Liver (tissue), 9 donors: ENCODE measurements around the gene KCNQ4. TPM values are rescaled to one million over a fixed set of nuclear protein-coding genes. Genes with fewer than 3 reads are reported as not detected.

Source experiments
- DNase-seq: peaks from one replicate; pipeline ENCODE4 v3.0.0-alpha.2; 2017; ENCODE audit warnings: low spot score
- H3K27ac ChIP-seq, 2 donors: one replicate each; pipeline ENCODE4 v1.7.0; 2013; ENCODE audit warnings: inconsistent platforms in 2 of 2, low read length in 2 of 2, control low read depth in 1 of 2, low read depth in 1 of 2, mild to moderate bottlenecking in 1 of 2
- H3K27me3 ChIP-seq, 4 donors: one replicate each; pipeline versions ENCODE4 v1.6.1 to v1.7.0; 2013; ENCODE audit warnings: low read length in 3 of 4, inconsistent platforms in 1 of 4, mild to moderate bottlenecking in 1 of 4, moderate library complexity in 1 of 4; ENCODE audit not compliant: control insufficient read depth in 4 of 4, insufficient read depth in 4 of 4
- H3K36me3 ChIP-seq, 4 donors: one replicate each; pipeline versions ENCODE4 v1.6.1 to v1.7.0; 2013; ENCODE audit warnings: low read length in 3 of 4, mild to moderate bottlenecking in 3 of 4, low read depth in 1 of 4, moderate library complexity in 1 of 4; ENCODE audit not compliant: control insufficient read depth in 4 of 4, insufficient read depth in 3 of 4
- H3K4me1 ChIP-seq, 4 donors: one replicate each; pipeline versions ENCODE4 v1.6.1 to v1.7.0; 2013; ENCODE audit warnings: low read length in 3 of 4, mild to moderate bottlenecking in 3 of 4, moderate library complexity in 1 of 4; ENCODE audit not compliant: control insufficient read depth in 4 of 4, insufficient read depth in 4 of 4
- H3K4me3 ChIP-seq, 3 donors: one replicate each; pipeline versions ENCODE4 v1.6.1 to v1.7.0; 2013; ENCODE audit warnings: low read length in 3 of 3, control low read depth in 1 of 3, low read depth in 1 of 3, mild to moderate bottlenecking in 1 of 3
- H3K9ac ChIP-seq, 2 donors: one replicate each; pipeline ENCODE4 v1.7.0; 2013; ENCODE audit warnings: low read length in 2 of 2, mild to moderate bottlenecking in 2 of 2, moderate library complexity in 2 of 2, control low read depth in 1 of 2, low read depth in 1 of 2
- H3K9me3 ChIP-seq, 4 donors: one replicate each; pipeline versions ENCODE4 v1.6.1 to v1.7.0; 2013; ENCODE audit warnings: low read length in 3 of 4; ENCODE audit not compliant: control insufficient read depth in 4 of 4
- ATF3 ChIP-seq: IDR thresholded peaks from 2 replicates; pipeline ENCODE4 v1.6.1; 2016; ENCODE audit warnings: antibody characterized with exemption
- CTCF ChIP-seq: fragments of 150-350 bp; IDR thresholded peaks from 2 replicates; pipeline ENCODE4 v1.5.1; 2017; ENCODE audit warnings: improper control_type of control experiment, low read depth, low read length; ENCODE audit not compliant: missing input control
- EGR1 ChIP-seq, 2 donors: IDR thresholded peaks; 2 replicates each; pipeline ENCODE4 v1.6.1; 2016 to 2018; ENCODE audit warnings: antibody characterized with exemption in 2 of 2, low read depth in 2 of 2
- FOXA2 ChIP-seq: IDR thresholded peaks from 2 replicates; pipeline ENCODE4 v1.6.1; 2016; ENCODE audit warnings: antibody characterized with exemption
- GABPA ChIP-seq, 2 donors: IDR thresholded peaks in 1 of 2; conservative IDR thresholded peaks in 1 of 2; 2 replicates each; pipeline ENCODE4 v1.6.1; 2016; ENCODE audit warnings: antibody characterized with exemption in 2 of 2, mild to moderate bottlenecking in 1 of 2, moderate library complexity in 1 of 2
- HNF4A ChIP-seq, 2 donors: conservative IDR thresholded peaks; 2 replicates each; pipeline ENCODE4 v1.6.1; 2016; ENCODE audit warnings: antibody characterized with exemption in 2 of 2, mild to moderate bottlenecking in 2 of 2
- HNF4G ChIP-seq: IDR thresholded peaks from 2 replicates; pipeline ENCODE4 v1.6.1; 2016; ENCODE audit warnings: antibody characterized with exemption
- RAD21 ChIP-seq, 2 donors: IDR thresholded peaks; 2 replicates each; pipeline ENCODE4 v1.6.1; 2016; ENCODE audit warnings: antibody characterized with exemption in 2 of 2, mild to moderate bottlenecking in 2 of 2
- REST ChIP-seq: IDR thresholded peaks from 2 replicates; pipeline ENCODE4 v1.6.1; 2016; ENCODE audit warnings: antibody characterized with exemption, mild to moderate bottlenecking
- RXRA ChIP-seq, 2 donors: IDR thresholded peaks; 2 replicates each; pipeline ENCODE4 v1.6.1; 2017 to 2018; ENCODE audit warnings: antibody characterized with exemption in 2 of 2, mild to moderate bottlenecking in 1 of 2
- SP1 ChIP-seq: IDR thresholded peaks from 2 replicates; pipeline ENCODE4 v1.6.1; 2018; ENCODE audit warnings: antibody characterized with exemption, mild to moderate bottlenecking
- TAF1 ChIP-seq: conservative IDR thresholded peaks from 2 replicates; pipeline ENCODE4 v1.6.1; 2016; ENCODE audit warnings: antibody characterized with exemption, mild to moderate bottlenecking
- ZBTB33 ChIP-seq: IDR thresholded peaks from 2 replicates; pipeline ENCODE4 v1.6.1; 2016; ENCODE audit warnings: antibody characterized with exemption
- WGBS: extraction: QIAGEN DNeasy Blood & Tissue Kit; methylation state at CpG from one replicate; pipeline ENCODE4 v1.1.7; 2013; 5-methylcytosine and 5-hydroxymethylcytosine counted together
- polyA plus RNA-seq, 2 donors: library from polyadenylated mRNA; stranded (reverse) in 1 of 2; unstranded in 1 of 2; fragments of 200-250 nt in 1 of 2; fragments of >200 nt in 1 of 2; fragmentation: Nextera tagmentation in 1 of 2; extraction: Ambion mirVana in 1 of 2; gene quantifications; one replicate each; pipeline versions ENCODE4 v1.2.1 to v1.2.3, GENCODE V29; 2013 to 2015
- total RNA-seq, 2 donors: library from RNA; depleted of rRNA; stranded (reverse); fragments of >200 nt; gene quantifications; one replicate each; pipeline ENCODE4 v1.2.3, GENCODE V29; 2014
- donor health status: healthy.
- donor health status: healthy.
- donor health status: healthy.
- donor health status: healthy.
- donor health status: healthy.

KCNQ4 gene
- total and polyA plus RNA-seq, 4 donors: 0.10 to 2.1 (median 0.27) TPM

GRCh38 chr1:40782371-40782956 lies 1.1 kb upstream of the KCNQ4 start:
- no peak for DNase-seq
- Histone ChIP-seq H3K27me3 (no peaks in the 10 kb centered on the region), H3K27ac (no peak overlapping the region), H3K4me1 (peaks cover 4 to 13% (median 11%) of the 10 kb centered on the region in 4 donors), H3K36me3 (no peaks in the 10 kb centered on the region), H3K9ac (no peak overlapping the region), H3K9me3 (no peaks in the 10 kb centered on the region), H3K4me3 (no peak overlapping the region)
- no peak for TF ChIP-seq SP1
- TF ChIP-seq HNF4A (conservative IDR thresholded peaks at IDR 0.05): no peak
- no peak for TF ChIP-seq ATF3
- TF ChIP-seq GABPA (IDR thresholded peaks at IDR 0.05 in 1 of 2, conservative IDR thresholded peaks at IDR 0.05 in 1 of 2): no peak
- TF ChIP-seq HNF4G: no peak
- TF ChIP-seq TAF1: no peak
- WGBS: 25% methylated on average over 20 of the region's 20 CpGs

GRCh38 chr1:40784141-40784770 lies 669 bp downstream of the KCNQ4 start:
- H3K36me3 ChIP-seq: no peaks in the 10 kb centered on the region
- 42% methylated on average over 63 of the region's 63 CpGs for WGBS
- TF ChIP-seq CTCF (no peak), HNF4G (no peak), REST (no peak), FOXA2 (no peak), GABPA (IDR thresholded peaks at IDR 0.05 in 1 of 2, conservative IDR thresholded peaks at IDR 0.05 in 1 of 2) (no peak), ATF3 (no peak), HNF4A (conservative IDR thresholded peaks at IDR 0.05) (no peak), RAD21 (IDR thresholded peaks at IDR 0.05) (no peak), SP1 (no peak), EGR1 (IDR thresholded peaks at IDR 0.05; ENCODE audit: low read depth in 2 of 2) (no peak), ZBTB33 (no peak), RXRA (IDR thresholded peaks at IDR 0.05) (no peak)
- no peak overlapping the region for H3K27ac ChIP-seq
- H3K9me3 ChIP-seq: no peaks in the 10 kb centered on the region
- H3K4me1 ChIP-seq: peaks cover 8 to 19% (median 12%) of the 10 kb centered on the region in 4 donors
- peak overlapping the region in 1 of 3 donors; percentile 53 for H3K4me3 ChIP-seq
- no peak for DNase-seq
- H3K9ac ChIP-seq: no peak overlapping the region
- H3K27me3 ChIP-seq: no peaks in the 10 kb centered on the region
